B cell (primary cell): Measurements from ENCODE around the gene GLIPR1.

ENCODE experiments used
- EZH2 ChIP-seq: IDR thresholded peaks from 2 replicates; pipeline ENCODE4 v1.6.1; 2012; ENCODE audit warnings: borderline replicate concordance, low read depth, mild to moderate bottlenecking, moderate library complexity, low read length; ENCODE audit not compliant: insufficient read depth, poor library complexity, severe bottlenecking
- TF ChIP-seq, protein P1 (sequence below): fragments of 200-600 bp; IDR thresholded peaks from one replicate; pipeline ENCODE4 v1.8.0; 2022; ENCODE audit warnings: antibody characterized with exemption, mild to moderate bottlenecking

DNA sequence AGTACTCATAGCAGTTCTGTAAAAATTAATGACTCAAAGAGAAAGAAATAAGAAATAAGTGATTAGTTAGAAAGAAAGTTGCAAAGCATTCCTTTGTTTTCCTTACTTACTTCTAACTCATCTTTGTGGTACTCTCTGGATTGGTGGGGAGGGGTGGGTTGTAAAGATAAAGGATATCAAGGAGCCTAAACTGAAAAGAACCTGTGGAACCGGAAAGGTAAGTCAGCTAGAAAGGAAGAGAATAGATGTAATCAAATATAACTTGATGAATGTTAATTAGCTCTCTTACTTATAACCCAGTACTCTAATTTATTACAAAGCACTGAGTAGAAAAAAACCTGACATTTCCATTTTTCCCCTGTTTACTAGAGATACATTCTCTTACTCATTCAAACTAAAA lies 68.3 kb downstream of the GLIPR1 start:
- TF ChIP-seq, protein P1, sequence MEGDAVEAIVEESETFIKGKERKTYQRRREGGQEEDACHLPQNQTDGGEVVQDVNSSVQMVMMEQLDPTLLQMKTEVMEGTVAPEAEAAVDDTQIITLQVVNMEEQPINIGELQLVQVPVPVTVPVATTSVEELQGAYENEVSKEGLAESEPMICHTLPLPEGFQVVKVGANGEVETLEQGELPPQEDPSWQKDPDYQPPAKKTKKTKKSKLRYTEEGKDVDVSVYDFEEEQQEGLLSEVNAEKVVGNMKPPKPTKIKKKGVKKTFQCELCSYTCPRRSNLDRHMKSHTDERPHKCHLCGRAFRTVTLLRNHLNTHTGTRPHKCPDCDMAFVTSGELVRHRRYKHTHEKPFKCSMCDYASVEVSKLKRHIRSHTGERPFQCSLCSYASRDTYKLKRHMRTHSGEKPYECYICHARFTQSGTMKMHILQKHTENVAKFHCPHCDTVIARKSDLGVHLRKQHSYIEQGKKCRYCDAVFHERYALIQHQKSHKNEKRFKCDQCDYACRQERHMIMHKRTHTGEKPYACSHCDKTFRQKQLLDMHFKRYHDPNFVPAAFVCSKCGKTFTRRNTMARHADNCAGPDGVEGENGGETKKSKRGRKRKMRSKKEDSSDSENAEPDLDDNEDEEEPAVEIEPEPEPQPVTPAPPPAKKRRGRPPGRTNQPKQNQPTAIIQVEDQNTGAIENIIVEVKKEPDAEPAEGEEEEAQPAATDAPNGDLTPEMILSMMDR: no peak
- TF ChIP-seq EZH2: no peak
